HG03342 (cell line): ENCODE results near the gene VAMP2.

Experiments
- ATAC-seq: cut with Tn5 transposase; IDR thresholded peaks from one replicate; pipeline ENCODE4 v1.9.1; 2021; ENCODE audit warnings: mild to moderate bottlenecking, moderate library complexity; ENCODE audit not compliant: unreplicated experiment

The VAMP2 gene

DNA sequence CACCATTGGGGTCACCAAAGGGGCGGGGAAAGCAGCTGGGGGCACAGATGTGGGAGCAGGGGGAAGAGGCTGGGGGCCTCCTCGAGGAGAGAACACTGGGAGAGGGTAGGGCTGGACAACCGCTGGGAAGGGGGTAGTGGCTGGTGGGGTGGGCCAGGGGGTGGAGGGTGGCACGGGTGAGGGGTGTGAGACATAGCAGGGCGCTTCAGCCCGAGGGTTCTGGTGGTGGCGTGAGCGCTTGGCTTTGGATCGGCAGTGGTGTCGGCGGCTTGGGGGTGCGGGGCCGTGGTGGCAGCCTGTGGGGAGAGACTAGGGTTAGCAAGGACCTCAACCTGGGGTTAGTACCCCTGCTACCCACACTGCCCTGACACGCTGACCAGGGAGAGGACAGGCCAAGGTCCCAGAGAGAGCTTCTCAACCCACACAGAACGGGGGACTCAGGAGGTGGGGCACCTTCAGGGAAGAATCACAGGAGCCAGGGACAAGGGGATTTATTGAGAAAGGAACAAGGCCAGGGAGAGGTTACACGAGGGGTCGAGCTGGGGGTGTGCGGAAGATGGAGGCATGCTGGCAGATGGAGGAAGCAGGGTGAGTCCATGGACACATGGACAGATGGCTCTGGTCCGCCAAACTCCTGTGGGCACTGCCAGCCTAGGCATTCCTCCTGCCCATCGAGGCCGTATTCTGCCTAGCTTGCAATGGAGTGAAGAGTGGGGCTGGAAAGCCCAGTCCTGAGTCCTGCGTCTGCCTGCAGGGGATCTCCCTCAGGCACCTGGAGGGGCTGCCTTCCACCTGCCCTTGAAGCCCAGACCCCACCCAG, 19.0 kb downstream of the VAMP2 start:
- no peak for ATAC-seq

GRCh38 chr17:8142887-8143580, 19.7 kb downstream of the VAMP2 start:
- no peak for ATAC-seq

DNA sequence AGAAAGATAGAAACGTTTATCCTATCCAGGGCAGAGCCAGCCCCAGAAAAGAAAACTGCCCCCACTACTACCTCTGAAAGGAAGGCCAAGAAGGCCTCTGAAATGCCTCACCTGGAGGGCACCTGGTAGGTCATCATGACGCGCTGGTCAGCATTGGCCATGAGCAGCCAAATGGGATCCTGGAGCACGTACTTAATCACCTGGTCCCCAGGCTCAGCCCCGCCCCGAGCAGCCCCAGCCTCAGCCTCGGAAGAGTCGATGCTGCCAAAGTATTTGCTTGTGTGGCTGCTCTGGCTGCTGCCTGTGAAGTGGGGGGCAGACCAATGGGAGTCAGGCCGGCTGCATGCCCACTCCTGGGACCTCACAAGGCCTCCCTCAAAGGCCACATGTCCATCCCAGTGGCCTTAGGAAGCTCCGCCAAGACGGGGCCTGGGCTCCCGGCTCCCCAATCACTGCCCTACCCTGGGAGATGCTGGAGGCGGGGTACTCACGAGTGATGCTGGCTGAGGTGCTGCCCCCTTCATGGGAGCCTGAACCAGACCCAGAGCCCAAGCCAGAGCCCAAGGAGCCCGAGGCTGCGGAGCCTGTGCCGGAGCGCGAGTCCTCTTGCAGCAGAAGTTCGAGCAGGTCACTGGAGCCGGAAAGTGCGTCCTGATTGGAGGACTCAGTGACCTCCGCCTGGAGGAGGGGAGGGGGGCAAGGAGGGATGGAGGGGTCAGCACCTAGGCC, 20.4 kb downstream of the VAMP2 start:
- ATAC-seq = no peak

DNA sequence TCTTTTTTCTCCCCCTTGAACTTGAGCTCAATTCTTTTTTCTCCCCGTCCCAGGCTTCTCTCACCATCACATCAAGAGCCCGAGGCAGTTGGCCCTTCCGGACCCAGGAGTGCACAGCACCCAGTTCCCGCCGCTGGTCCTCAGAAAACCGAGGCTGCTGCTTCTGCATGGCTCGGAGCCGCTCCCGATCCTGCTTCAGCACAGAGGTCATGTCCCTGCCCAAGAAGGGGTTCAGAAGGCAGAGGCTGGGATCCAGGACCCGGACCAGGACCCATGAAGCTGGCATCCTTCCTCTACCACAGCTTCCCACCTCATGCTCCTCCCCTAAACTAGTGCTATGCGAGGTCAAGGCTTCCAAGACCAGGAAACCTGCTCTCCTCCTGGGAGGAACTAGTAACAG, 21.0 kb downstream of the VAMP2 start:
- no peak for ATAC-seq

DNA sequence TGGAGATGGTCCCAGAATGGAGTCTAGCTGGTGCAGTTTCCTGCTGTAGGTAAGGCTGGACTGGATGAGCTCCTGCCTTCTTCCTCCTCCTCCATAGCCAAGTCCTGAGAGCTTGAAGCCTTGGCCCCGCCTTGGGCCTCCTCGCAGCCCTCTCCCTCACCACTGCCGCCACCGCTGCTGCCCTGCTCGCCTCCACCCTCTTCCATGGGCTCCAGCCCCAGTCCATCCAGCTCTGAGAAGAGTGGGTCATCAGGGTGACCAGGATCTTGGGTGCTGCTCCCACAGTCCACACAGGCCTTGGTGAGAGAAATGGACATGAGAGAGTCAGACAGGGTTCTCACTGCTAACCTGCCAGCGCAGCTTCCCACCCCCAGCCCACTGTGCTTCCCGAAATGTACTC, 21.7 kb downstream of the VAMP2 start:
- ATAC-seq = no peak

GRCh38 chr17:8140065-8141029, 22.4 kb downstream of the VAMP2 start:
- no peak for ATAC-seq

GRCh38 chr17:8138672-8139371, 23.9 kb downstream of the VAMP2 start:
- ATAC-seq = peak; percentile 71

- no peak for ATAC-seq
These were observed 24.4 kb downstream of the VAMP2 start for GRCh38 chr17:8138374-8138671.

DNA sequence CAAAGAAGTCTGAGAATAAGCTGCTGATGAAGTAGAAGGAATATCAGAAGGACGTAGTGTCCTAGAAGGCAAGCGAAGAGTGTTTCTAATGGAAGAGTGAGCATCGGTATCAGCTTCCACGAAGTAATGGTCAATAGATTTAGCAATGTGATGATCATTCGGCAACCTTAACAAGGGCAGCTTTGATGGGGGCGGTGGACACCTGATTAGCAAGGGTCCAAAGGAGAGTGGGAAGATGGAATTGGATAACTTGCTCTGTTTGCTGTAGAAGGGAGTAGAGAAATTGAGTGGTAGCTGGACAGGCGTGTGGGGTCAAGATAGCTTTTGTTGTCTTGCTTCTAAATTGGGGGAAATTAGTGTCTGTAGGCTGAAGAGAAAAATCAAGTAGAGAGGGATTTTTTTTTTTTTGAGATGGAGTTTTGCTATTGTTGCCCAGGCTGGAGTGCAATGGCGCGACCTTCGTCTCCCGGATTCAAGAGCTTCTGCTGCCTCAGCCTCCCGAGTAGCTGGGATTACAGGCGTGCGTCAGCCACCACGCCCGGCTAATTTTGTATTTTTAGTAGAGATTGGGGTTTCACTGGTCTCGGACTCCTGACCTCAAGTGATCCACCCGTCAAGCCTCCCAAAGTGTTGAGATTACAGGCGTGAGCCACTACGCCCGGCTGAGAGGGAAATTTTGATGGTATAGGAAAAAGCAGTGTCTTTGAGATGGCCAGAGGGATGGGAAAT, 24.9 kb downstream of the VAMP2 start:
- no peak for ATAC-seq

DNA sequence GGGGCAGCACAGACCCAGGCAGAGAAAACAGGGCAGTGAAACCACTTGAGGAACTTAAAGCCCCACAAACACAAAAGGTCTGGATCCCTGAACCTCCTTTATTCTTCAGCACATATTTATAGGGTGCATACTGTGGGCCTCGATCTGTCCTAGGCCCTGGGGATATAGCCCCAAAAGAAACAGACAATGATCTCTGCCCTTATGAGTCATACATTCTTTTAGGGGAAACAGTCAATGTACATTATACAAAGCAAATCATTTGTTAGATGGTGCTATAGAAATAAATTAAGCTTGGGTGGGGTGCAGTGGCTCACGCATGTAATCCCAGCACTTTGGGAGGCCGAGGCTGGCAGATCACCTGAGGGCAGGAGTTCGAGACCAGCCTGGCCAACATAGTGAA, 28.8 kb downstream of the VAMP2 start:
- ATAC-seq = no peak

DNA sequence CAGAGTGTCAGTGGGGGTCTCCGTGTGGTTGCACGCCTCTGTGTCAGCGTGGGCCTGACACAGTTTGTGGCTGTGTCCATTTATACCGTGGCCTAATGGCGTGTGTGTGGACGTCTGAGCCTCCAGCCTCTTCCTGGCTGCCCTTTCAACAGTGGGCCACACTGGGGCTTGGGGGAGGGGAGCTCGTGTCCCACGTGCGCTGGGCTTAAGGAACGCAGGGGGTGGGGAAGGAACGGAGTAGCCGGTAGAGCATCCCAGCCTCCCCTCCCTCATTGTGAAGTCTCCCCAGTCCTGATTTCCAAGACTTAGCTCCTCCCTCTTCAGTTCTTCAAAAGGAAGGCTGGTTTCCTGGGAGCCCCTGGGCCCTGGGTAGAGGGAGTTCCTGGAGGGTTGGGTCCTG, 29.3 kb downstream of the VAMP2 start:
- no peak for ATAC-seq

DNA sequence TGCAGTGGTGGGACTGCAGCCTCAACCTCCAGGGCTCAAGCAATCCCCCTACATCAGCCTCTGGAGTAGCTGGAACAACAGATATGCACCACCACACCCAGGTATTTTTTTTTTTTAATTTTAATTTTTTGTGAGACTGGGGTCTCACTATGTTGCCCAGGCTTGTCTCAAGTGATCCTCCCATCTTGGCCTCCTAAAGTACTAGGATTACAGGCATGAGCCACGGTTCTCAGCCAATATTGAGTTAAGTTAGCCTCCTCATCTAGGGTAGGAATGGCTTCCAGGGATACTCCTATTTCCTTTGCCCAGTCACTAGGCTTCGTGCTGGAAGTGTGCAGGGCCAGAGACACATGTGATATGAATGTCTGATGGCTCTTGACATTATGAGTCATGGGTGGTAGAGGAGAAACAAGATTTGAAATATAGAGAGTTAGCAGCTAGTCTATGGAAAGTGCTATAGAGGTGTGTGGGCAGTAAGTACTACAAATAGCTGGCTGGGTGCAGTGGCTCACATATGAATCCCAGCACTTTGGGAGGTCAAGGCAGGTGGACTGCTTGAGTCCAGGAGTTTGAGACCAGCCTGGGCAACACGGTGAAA, 30.8 kb downstream of the VAMP2 start:
- no peak for ATAC-seq

DNA sequence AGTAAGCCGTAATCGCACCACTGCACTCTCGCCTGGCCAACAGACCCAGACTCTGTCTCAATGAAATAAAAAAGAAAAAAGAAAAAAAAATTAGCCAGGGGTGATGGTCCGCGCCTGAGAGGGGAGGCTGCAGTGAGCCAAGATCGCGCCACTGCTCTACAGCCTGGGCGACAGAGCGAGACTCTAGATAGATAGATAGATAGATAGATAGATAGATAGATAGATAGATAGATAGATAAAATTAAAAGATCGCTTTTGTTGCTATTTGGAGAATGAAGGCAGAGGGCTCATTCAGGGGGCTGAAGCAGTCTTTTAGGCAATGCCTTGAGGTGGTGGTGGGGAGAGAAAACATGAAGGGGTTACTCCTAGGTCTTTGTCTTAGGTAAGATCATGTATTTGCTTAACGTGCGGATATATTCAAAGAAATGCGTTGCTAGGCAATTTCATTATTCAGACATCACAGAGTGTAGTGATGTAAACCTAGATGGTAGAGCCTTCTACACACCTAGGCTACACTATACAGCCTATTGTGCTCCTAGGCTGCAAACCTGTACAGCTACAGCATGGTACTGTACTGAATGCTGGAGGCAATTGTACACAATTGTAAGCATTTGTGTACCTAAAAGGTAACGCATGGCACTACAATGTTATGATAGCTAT, 34.5 kb downstream of the VAMP2 start:
- no peak for ATAC-seq

DNA sequence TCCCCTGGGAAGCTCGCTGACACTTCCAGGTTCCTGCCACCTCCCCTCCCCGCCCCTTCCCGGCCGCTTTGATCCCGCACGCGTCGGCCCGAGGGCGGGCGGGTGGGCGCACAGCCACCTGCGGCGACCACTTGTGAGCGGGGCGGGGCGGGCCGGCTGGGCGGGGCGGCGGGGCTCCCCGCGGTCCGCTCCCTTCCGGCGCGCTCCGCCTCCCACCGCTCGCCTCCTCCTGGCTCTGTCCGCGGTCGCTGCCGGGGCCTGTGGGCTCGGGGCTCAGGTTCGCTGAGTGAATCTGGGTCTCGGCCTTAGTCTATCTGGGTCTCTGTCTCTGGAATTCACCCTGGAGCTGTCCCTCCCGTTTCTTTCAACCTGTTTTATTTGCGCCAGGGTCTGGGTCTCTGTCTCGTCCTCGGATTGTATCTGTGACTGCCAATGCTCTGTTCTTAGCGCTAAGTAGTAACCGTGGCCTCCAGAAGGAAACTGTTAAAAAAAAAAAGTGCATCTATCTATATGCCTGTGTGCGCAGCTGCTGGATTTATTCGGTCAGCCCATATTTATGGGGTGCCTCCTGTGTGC, 36.2 kb downstream of the VAMP2 start:
- no peak for ATAC-seq

- ATAC-seq = no peak
These were observed 36.7 kb downstream of the VAMP2 start for GRCh38 chr17:8125947-8126490.

- ATAC-seq = no peak
These were observed 37.4 kb downstream of the VAMP2 start for GRCh38 chr17:8125154-8125946.
